Panc1 (cell line): ENCODE data around the gene DAAM2. TPM values are rescaled to one million over a fixed set of nuclear protein-coding genes. Genes with fewer than 3 reads are reported as not detected.

Experiments used
- ATAC-seq: fragments of 200-7000 bp; cut with Tn5 transposase; 2 replicates; pipeline ENCODE4 v1.9.1; 2020; ENCODE audit warnings: mild to moderate bottlenecking, moderate library complexity
- BruUV-seq: library from RNA; stranded (reverse); fragments of 400-500 nt; replicated peaks from 2 replicates; lab custom pipeline; 2021; lab: Mats Ljungman, UMichigan
- CTCF ChIA-PET: fragments of 300-600 bp; sonication (Branson Sonifier 250); formaldehyde crosslinking; loops from one replicate; lab custom pipeline; 2022; ENCODE audit warnings: antibody characterized with exemption; lab: Charles Lee
- POLR2A ChIA-PET: fragments of 300-600 bp; sonication (Branson Sonifier 250); formaldehyde crosslinking; loops from one replicate; lab custom pipeline; 2022; ENCODE audit warnings: antibody characterized with exemption; lab: Charles Lee
- DNase-seq: peaks from one replicate; pipeline ENCODE4 v3.0.0-alpha.2; 2010; ENCODE audit warnings: low read depth, low spot score
- H3K27ac ChIP-seq: 2 replicates; pipeline ENCODE4 v1.5.1; 2011; ENCODE audit warnings: mild to moderate bottlenecking, low read length, inconsistent platforms
- H3K27me3 ChIP-seq: fragments of 200-500 bp; sonication (Bioruptor generic); 2 replicates; pipeline ENCODE4 v1.6.0; 2014; ENCODE audit warnings: low read length, inconsistent platforms; ENCODE audit not compliant: control insufficient read depth, insufficient read depth
- H3K36me3 ChIP-seq: fragments of 200-500 bp; sonication (Bioruptor generic); 2 replicates; pipeline ENCODE4 v1.5.1; 2014; ENCODE audit warnings: inconsistent platforms, mild to moderate bottlenecking, low read length, moderate library complexity; ENCODE audit not compliant: control insufficient read depth, insufficient read depth
- H3K4me1 ChIP-seq: 2 replicates; pipeline ENCODE4 v1.5.1; 2011; ENCODE audit warnings: inconsistent platforms, mild to moderate bottlenecking, low read length, moderate library complexity; ENCODE audit not compliant: control insufficient read depth, insufficient read depth
- H3K4me3 ChIP-seq, 2 experiments: 2 replicates each; pipeline ENCODE4 v1.5.1; 2011 to 2012; ENCODE audit warnings: low read depth in 2 of 2, low read length in 2 of 2, mild to moderate bottlenecking in 2 of 2, inconsistent platforms in 1 of 2, moderate library complexity in 1 of 2
- H3K9me3 ChIP-seq: fragments of 200-500 bp; sonication (Bioruptor generic); 2 replicates; pipeline ENCODE4 v1.5.1; 2014; ENCODE audit warnings: low read depth, mild to moderate bottlenecking, inconsistent platforms, low read length, moderate library complexity; ENCODE audit not compliant: control insufficient read depth, insufficient read depth
- CTCF ChIP-seq: fragments of 450-650 bp; IDR thresholded peaks from 2 replicates; pipeline ENCODE4 v1.5.1; 2017; ENCODE audit warnings: mild to moderate bottlenecking
- POLR2AphosphoS5 ChIP-seq: IDR thresholded peaks from 2 replicates; pipeline ENCODE4 v1.6.1; 2012; ENCODE audit warnings: mild to moderate bottlenecking, low read depth, low read length, moderate library complexity
- REST ChIP-seq, 2 experiments: IDR thresholded peaks; 2 replicates each; pipeline ENCODE4 v1.6.1; 2011 to 2012; ENCODE audit warnings: low read depth in 2 of 2, control low read depth in 1 of 2, low read length in 1 of 2, mild to moderate bottlenecking in 1 of 2, moderate library complexity in 1 of 2; ENCODE audit not compliant: insufficient read depth in 1 of 2
- SIN3A ChIP-seq: IDR thresholded peaks from 2 replicates; pipeline ENCODE4 v1.6.1; 2012; ENCODE audit warnings: low read depth, mild to moderate bottlenecking, low read length, moderate library complexity, borderline replicate concordance; ENCODE audit not compliant: insufficient read depth
- TCF7L2 ChIP-seq: IDR thresholded peaks from 2 replicates; pipeline ENCODE4 v1.6.1; 2011; ENCODE audit warnings: mild to moderate bottlenecking, low read depth, low read length, inconsistent platforms
- in situ Hi-C: cut with HindIII; loops from 2 replicates; pipeline ENCODE4 v1.10.0; 2016; ENCODE audit warnings: low sequenced_read_pairs, low pct_unique_long_range_greater_than_20kb
- intact Hi-C: fragments of 100-400 bp; cut with micrococcal nuclease; formaldehyde crosslinking; loops from one replicate; pipeline ENCODE4 v1.10.0; 2022; ENCODE audit not compliant: unreplicated experiment
- total RNA-seq: library from RNA; stranded (reverse); gene quantifications from one replicate; pipeline ENCODE4 v1.2.1, GENCODE V29; 2021; ENCODE audit not compliant: unreplicated experiment

Gene DAAM2
- total RNA-seq, 1 experiment from 2014 or later = not detected

- ATAC-seq = no peak
- Histone ChIP-seq H3K36me3 (no peaks in the 10 kb centered on the region), H3K4me3 (no peak overlapping the region), H3K27me3 (no peaks in the 10 kb centered on the region), H3K27ac (no peak overlapping the region), H3K9me3 (no peaks in the 10 kb centered on the region), H3K4me1 (no peaks in the 10 kb centered on the region)
- in situ Hi-C loops = no loop called here
- DNase-seq = no peak
- ChIA-PET CTCF (no interaction called here), POLR2A (no interaction called here)
- BruUV-seq = no TSS peak
- no peak for TF ChIP-seq SIN3A
- intact Hi-C loops = no loop called here
Measured at GRCh38 chr6:39840781-39841180, 48.6 kb downstream of the DAAM2 start.

- intact Hi-C loops = no loop called here
- H3K36me3 ChIP-seq = no peaks in the 10 kb centered on the region
- in situ Hi-C loops = no loop called here
- H3K27me3 ChIP-seq = no peaks in the 10 kb centered on the region
- CTCF ChIA-PET = no interaction called here
- H3K9me3 ChIP-seq = no peaks in the 10 kb centered on the region
- DNase-seq (no peak), ATAC-seq (no peak)
- H3K4me1 ChIP-seq = no peaks in the 10 kb centered on the region
- POLR2A ChIA-PET = no interaction called here
- no peak overlapping the region for H3K27ac ChIP-seq
- no TSS peak for BruUV-seq
- TF ChIP-seq TCF7L2 (no peak), POLR2AphosphoS5 (no peak)
- H3K4me3 ChIP-seq = no peak overlapping the region
Measured at GRCh38 chr6:39841291-39841690, 49.1 kb downstream of the DAAM2 start.

- intact Hi-C loops = no loop called here
- in situ Hi-C loops = no loop called here
- H3K27ac ChIP-seq = no peak overlapping the region
- TF ChIP-seq CTCF = no peak
- no peak for TF ChIP-seq SIN3A
- no peak for TF ChIP-seq TCF7L2
- TF ChIP-seq REST (IDR thresholded peaks at IDR 0.05; ENCODE audit: insufficient read depth in 1 of 2, low read depth in 2 of 2, low read length in 1 of 2) = no peak
- TF ChIP-seq POLR2AphosphoS5 = no peak
- H3K36me3 ChIP-seq = no peaks in the 10 kb centered on the region
- no peaks in the 10 kb centered on the region for H3K4me1 ChIP-seq
- no peak for ATAC-seq
- POLR2A ChIA-PET = no interaction called here
- no peaks in the 10 kb centered on the region for H3K9me3 ChIP-seq
- BruUV-seq = no TSS peak
- no peaks in the 10 kb centered on the region for H3K27me3 ChIP-seq
- no peak overlapping the region for H3K4me3 ChIP-seq
- DNase-seq = no peak
- CTCF ChIA-PET = no interaction called here
Measured at GRCh38 chr6:39841923-39842322, 49.7 kb downstream of the DAAM2 start.
